GM18499 (cell line): ENCODE results near the gene TNNT3.

Source experiments
- ATAC-seq: cut with Tn5 transposase; IDR thresholded peaks from one replicate; pipeline ENCODE4 v1.9.1; 2021; ENCODE audit warnings: moderate number of reproducible peaks; ENCODE audit not compliant: insufficient read depth, unreplicated experiment

Gene TNNT3

DNA sequence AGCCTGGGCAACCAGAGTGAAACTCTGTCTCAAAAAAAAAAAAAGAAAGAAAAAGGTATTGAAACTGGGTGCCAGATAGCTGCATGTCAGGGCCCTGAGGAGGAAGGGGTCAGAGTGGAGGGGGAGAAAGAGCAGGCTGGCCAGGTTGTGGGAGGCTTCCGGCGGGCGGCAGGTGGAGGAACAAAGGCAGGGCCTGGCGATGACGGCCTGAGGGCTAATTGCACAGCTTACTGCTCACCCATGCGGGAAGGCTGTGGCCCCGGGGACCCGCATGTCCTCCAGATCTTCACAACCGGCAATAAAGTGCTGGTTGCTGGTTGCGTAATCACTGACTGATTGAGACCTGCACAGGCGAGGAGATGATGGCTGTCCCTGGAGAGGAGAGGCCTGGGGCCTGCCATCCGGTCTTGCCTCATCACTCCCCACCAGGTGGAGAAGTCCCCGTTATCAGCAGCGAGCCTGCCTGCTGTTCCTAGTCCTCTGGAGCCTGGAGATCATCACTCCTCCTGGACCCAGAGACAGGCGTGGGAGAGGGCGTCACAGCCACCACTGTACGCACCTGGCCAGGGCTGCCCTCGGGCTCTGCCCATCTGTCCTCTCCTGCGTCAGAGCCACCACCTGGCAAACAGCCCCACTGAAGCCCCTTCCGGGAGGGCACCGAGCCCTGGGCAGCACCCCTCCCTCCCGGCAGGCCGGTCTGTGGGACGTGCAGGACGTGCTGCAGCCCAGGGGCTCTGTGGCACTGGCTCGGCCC, 59.4 kb downstream of the TNNT3 start:
- no peak for ATAC-seq

DNA sequence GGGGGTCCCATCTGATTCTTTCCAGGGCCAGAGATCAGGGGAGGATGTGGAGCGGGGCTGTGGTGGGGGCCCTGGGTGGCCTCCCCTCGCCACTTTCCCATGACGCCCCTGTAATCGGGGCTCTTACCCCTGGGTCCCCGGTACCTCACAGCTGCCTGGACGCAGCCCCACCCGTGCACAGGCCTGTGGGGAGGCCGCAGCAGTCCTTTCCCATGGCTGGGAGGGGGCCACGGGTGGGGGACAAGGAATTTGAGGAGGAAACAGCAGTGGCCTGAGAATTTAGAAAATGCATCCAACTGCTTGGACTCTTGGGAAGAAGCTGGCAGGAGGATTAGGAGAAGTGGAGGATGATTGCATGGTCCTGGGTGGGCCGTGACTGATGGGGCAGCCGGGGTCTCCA, 60.1 kb downstream of the TNNT3 start:
- ATAC-seq: no peak

DNA sequence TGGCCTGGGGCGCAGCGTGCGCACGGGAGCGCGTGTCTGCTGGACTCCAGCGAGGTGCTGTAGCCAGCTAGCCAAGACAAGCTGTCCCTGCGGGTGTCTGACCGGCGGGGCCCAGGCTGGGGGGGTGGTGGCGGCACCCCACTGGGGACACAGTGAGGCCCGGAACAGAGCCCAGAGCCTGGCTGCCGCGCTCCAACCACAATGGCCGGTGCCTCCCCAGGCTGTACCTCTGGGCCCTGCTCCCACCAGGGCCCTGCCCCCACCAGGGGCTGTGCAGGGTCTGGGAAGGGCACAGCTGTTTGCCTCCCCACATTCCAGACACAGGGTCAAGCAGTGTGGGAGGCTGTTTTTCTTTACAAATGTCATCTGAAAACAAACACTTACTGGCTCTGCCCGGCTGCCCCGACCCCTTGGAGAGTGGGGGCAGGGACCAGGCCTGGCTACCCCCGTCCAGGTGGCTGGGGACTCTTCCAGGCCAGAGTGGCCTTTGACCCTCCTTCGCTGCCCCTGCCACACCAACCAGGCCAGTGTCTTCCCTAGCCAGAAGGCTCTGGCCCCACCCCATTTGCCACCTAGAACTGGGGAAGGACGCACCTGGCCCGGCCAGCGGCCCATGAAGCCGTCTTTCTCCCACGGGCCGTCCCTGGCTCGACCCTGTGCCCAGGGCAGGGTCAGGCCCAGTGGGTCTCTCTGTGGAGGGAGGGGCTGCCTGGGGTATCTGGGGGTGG, 63.5 kb downstream of the TNNT3 start:
- ATAC-seq: no peak

DNA sequence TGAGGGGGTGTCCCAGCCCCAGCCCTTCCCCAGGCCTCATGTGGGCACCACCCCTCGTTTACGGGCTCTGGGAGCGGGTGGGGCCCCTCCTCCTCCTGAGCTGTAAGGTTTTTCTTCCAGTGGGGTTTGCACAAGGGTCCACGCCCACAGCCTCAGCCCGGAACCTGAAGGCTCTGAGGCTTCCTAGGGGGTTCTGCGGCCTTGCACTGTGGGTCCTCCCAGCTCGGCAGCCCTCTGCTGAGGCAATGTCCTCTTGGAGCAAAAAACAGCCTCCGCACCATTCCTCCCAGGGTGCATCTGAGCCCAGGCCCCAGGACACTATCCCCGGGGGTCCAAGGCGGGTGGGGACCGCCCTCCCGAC, 64.1 kb downstream of the TNNT3 start:
- no peak for ATAC-seq

DNA sequence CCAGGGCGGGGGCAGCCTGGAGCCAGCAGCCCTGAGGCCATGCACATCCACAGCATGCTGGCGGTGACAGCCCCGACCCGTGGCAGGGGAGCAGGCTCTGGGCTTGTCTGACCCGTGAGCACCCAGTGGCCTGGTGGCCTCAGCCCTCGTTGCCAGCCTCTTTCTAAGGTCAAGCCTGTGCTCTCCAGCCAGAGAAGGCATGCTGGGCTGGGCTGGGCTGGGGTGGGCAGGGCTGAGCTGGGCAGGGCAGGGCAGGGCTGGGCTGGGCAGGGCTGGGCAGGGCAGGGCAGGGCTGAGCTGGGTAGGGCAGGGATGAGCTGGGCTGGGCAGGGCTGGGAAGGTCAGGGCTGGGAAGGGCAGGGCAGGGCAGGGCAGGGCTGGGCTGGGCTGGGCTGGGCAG, 67.5 kb downstream of the TNNT3 start:
- no peak for ATAC-seq

DNA sequence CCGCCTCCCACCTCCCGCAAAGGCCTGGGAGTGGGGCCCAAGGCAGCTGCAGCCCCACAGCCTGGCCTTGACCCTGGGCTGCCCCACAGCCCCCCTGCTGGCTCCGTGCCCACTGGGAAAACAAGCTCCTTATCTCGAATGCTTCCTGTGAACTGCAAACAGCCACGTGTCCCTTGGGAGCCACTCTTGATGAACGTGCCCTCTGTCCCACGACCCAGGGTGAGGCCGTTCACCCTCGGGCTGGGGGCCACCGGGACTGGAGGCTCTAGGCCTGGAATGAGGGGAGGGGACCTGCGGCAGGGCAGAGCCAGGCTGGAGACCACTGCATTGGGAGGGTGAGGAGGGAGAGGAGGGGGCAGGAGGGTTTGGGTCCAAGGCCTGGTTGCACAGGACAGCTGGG, 68.7 kb downstream of the TNNT3 start:
- ATAC-seq: no peak
